ENCODE measurements around the gene GLIS2.
A peak's percentile ranks its signal among the peaks of the same experiment; 100 is the strongest.

DNA sequence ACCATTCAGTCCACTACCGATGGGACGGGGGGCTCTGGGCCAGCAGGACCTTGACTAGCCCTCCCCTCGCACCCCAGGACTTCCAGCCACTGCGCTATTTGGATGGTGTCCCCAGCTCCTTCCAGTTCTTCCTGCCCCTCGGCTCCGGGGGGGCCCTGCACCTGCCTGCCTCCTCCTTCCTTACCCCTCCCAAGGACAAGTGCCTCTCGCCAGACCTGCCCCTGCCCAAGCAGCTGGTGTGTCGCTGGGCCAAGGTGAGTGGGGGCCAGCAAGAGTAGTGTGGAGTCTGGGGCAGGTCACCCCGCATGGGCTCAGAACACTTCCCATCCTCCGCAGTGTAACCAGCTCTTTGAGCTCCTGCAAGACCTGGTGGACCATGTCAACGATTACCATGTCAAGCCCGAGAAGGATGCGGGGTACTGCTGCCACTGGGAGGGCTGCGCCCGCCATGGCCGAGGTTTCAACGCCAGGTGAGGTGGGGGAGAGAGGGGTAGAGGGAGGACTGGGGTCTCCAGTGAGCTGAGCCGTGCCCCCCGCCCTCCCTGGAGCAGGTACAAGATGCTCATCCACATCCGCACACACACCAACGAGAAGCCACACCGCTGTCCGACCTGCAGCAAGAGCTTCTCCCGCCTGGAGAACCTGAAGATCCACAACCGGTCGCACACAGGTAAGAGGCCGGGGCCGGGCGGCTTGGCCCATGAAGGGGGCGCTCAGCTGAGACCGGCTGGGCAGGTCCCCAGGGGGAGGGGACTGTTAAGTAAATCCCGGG is 19.0 kb downstream of the GLIS2 start:
- TF ChIP-seq EP300 (IDR thresholded peaks at IDR 0.05) (no peak), POLR2A (IDR thresholded peaks at IDR 0.05; ENCODE audit: low read length) (no peak), ZC3H11A (IDR thresholded peaks at IDR 0.05) (no peak), RAD21 (conservative IDR thresholded peaks at IDR 0.05 in 1 of 2, IDR thresholded peaks at IDR 0.05 in 1 of 2) (no peak), MYC (IDR thresholded peaks at IDR 0.05; ENCODE audit: borderline replicate concordance, low read length) (no peak), RCOR1 (IDR thresholded peaks at IDR 0.05; ENCODE audit: low read depth, low read length) (no peak), TFCP2L1 (CRISPR knock-in tag; IDR thresholded peaks at IDR 0.05) (no peak), JUN (IDR thresholded peaks at IDR 0.05) (0 out of 5 replicates have a peak, but pooled peaks of 1 of the 2 experiments have one; percentile 13), USF2 (IDR thresholded peaks at IDR 0.05) (no peak)
- TF ChIP-seq, protein P1, sequence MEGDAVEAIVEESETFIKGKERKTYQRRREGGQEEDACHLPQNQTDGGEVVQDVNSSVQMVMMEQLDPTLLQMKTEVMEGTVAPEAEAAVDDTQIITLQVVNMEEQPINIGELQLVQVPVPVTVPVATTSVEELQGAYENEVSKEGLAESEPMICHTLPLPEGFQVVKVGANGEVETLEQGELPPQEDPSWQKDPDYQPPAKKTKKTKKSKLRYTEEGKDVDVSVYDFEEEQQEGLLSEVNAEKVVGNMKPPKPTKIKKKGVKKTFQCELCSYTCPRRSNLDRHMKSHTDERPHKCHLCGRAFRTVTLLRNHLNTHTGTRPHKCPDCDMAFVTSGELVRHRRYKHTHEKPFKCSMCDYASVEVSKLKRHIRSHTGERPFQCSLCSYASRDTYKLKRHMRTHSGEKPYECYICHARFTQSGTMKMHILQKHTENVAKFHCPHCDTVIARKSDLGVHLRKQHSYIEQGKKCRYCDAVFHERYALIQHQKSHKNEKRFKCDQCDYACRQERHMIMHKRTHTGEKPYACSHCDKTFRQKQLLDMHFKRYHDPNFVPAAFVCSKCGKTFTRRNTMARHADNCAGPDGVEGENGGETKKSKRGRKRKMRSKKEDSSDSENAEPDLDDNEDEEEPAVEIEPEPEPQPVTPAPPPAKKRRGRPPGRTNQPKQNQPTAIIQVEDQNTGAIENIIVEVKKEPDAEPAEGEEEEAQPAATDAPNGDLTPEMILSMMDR (IDR thresholded peaks at IDR 0.05): no peak
- TF ChIP-seq, protein P2, sequence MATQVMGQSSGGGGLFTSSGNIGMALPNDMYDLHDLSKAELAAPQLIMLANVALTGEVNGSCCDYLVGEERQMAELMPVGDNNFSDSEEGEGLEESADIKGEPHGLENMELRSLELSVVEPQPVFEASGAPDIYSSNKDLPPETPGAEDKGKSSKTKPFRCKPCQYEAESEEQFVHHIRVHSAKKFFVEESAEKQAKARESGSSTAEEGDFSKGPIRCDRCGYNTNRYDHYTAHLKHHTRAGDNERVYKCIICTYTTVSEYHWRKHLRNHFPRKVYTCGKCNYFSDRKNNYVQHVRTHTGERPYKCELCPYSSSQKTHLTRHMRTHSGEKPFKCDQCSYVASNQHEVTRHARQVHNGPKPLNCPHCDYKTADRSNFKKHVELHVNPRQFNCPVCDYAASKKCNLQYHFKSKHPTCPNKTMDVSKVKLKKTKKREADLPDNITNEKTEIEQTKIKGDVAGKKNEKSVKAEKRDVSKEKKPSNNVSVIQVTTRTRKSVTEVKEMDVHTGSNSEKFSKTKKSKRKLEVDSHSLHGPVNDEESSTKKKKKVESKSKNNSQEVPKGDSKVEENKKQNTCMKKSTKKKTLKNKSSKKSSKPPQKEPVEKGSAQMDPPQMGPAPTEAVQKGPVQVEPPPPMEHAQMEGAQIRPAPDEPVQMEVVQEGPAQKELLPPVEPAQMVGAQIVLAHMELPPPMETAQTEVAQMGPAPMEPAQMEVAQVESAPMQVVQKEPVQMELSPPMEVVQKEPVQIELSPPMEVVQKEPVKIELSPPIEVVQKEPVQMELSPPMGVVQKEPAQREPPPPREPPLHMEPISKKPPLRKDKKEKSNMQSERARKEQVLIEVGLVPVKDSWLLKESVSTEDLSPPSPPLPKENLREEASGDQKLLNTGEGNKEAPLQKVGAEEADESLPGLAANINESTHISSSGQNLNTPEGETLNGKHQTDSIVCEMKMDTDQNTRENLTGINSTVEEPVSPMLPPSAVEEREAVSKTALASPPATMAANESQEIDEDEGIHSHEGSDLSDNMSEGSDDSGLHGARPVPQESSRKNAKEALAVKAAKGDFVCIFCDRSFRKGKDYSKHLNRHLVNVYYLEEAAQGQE (IDR thresholded peaks at IDR 0.05): no peak

Measured in A549 (cell line).